RKO (cell line): ENCODE measurements around the gene CDHR4.
"Not testable (repeated sequence)": the region's sequence is repeated elsewhere in the genome, so short reads cannot be mapped to it uniquely, and the experiment has no call there.

Experiments
- DNase-seq: peaks from one replicate; pipeline ENCODE4 v3.0.0-alpha.2; 2016; ENCODE audit warnings: low spot score

The CDHR4 gene

GRCh38 chr3:49780080-49780974 lies 19.3 kb downstream of the CDHR4 start:
- DNase-seq, result no peak

- DNase-seq, result no peak
Observed at GRCh38 chr3:49779358-49780079, 20.2 kb downstream of the CDHR4 start.

- not testable (repeated sequence) for DNase-seq
Observed at GRCh38 chr3:49776101-49776500, 23.6 kb downstream of the CDHR4 start.

- no peak for DNase-seq
Observed at GRCh38 chr3:49775538-49775937, 24.1 kb downstream of the CDHR4 start.

- no peak for DNase-seq
Observed at GRCh38 chr3:49772703-49773102, 27.0 kb downstream of the CDHR4 start.

- no peak for DNase-seq
Observed at GRCh38 chr3:49771340-49771938, 28.2 kb downstream of the CDHR4 start.

GRCh38 chr3:49769926-49770325 lies 29.7 kb downstream of the CDHR4 start:
- DNase-seq, result no peak

- DNase-seq, result peak; percentile 51
Observed at GRCh38 chr3:49769286-49769915, 30.3 kb downstream of the CDHR4 start.

GRCh38 chr3:49763981-49764380 lies 35.7 kb downstream of the CDHR4 start:
- DNase-seq, result no peak

- DNase-seq, result no peak
Observed at GRCh38 chr3:49761661-49762060, 38.0 kb downstream of the CDHR4 start.

GRCh38 chr3:49759226-49759625 lies 40.4 kb downstream of the CDHR4 start:
- DNase-seq, result no peak

GRCh38 chr3:49757197-49757596 lies 42.5 kb downstream of the CDHR4 start:
- no peak for DNase-seq

GRCh38 chr3:49756036-49756435 lies 43.6 kb downstream of the CDHR4 start:
- no peak for DNase-seq

GRCh38 chr3:49754536-49754935 lies 45.1 kb downstream of the CDHR4 start:
- no peak for DNase-seq

- no peak for DNase-seq
Observed at GRCh38 chr3:49751501-49751900, 48.2 kb downstream of the CDHR4 start.

GRCh38 chr3:49750056-49750455 lies 49.6 kb downstream of the CDHR4 start:
- no peak for DNase-seq

GRCh38 chr3:49748874-49749273 lies 50.8 kb downstream of the CDHR4 start:
- DNase-seq, result not testable (repeated sequence)

- DNase-seq, result no peak
Observed at GRCh38 chr3:49747792-49748480, 51.7 kb downstream of the CDHR4 start.

- DNase-seq, result no peak
Observed at GRCh38 chr3:49745986-49746385, 53.7 kb downstream of the CDHR4 start.
